ENCODE measurements around the gene IDNK. TPM values are rescaled to one million over a fixed set of nuclear protein-coding genes. Genes with fewer than 3 reads are reported as not detected.
"Not testable (repeated sequence)": the region's sequence is repeated elsewhere in the genome, so short reads cannot be mapped to it uniquely, and the experiment has no call there.

Gene IDNK
- polyA plus RNA-seq, result 10 to 100 TPM; 31.1 to 38.7 (median 33.9) TPM

- peaks cover 0 to 9% (median 9%) of the 10 kb centered on the region in 3 donors for H3K27me3 Mint-ChIP-seq (ENCODE audit: low read depth in 3 of 3)
- peak; percentile 63 to 69 (median 68) for DNase-seq
- peaks cover 26 to 40% of the 10 kb centered on the region in 2 donors for H3K4me1 Mint-ChIP-seq
- H3K9me3 Mint-ChIP-seq, result no peaks in the 10 kb centered on the region
- peak within 1 kb of the TSS; percentile 92 to 96 (median 95) for H3K4me3 Mint-ChIP-seq
- peak within 1 kb of the TSS; percentile 93 to 98 (median 96) for H3K27ac Mint-ChIP-seq
- peaks cover 0 to 10% (median 3%) of the 10 kb centered on the region in 3 donors for H3K36me3 Mint-ChIP-seq
Observed at GRCh38 chr9:83622939-83623678, at the start of gene IDNK. IDNK (plus strand) TSS chr9:83623143; CDS start chr9:83623172, 29 bp downstream.

DNA sequence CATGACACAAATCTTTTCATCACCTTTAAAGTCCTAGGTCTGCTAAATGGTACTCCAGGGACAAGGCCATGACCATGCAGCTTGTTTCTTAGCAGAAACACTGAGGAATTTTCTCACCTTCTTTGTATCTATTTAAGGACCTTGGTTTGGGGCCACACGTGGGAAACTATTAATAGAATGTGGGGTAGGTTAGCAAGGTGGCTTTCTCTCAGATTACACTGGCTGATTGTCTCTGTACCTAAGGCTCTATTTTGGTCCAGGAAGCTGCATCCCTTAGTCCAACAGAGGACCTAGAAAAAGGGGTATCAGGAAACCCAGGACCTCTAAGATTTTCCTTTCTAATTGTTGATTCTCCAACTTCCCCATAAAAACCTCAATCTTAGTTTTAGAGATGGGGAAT is 48.5 kb upstream of the IDNK start:
- Mint-ChIP-seq H3K27me3 (ENCODE audit: low read depth in 3 of 3) (peaks cover 0 to 2% (median 0%) of the 10 kb centered on the region in 3 donors), H3K4me1 (no peaks in the 10 kb centered on the region), H3K36me3 (peaks cover 5 to 16% (median 6%) of the 10 kb centered on the region in 3 donors), H3K27ac (no peak overlapping the region), H3K4me3 (no peak overlapping the region), H3K9me3 (peaks cover 0 to 10% (median 0%) of the 10 kb centered on the region in 6 donors)
- DNase-seq, result no peak

- no peak for DNase-seq
- Mint-ChIP-seq H3K36me3 (peaks cover 9 to 23% (median 11%) of the 10 kb centered on the region in 3 donors), H3K4me1 (no peaks in the 10 kb centered on the region), H3K4me3 (no peak overlapping the region), H3K9me3 (peaks cover 0 to 10% (median 0%) of the 10 kb centered on the region in 6 donors), H3K27ac (no peak overlapping the region), H3K27me3 (ENCODE audit: low read depth in 3 of 3) (peaks cover 0 to 1% (median 0%) of the 10 kb centered on the region in 3 donors)
Observed at GRCh38 chr9:83582029-83582428, 40.9 kb upstream of the IDNK start.

- Mint-ChIP-seq H3K27me3 (ENCODE audit: low read depth in 3 of 3) (peaks cover 0 to 1% (median 0%) of the 10 kb centered on the region in 3 donors), H3K36me3 (peaks cover 4 to 13% (median 11%) of the 10 kb centered on the region in 3 donors), H3K9me3 (peaks cover 0 to under 1% (median 0%) of the 10 kb centered on the region in 6 donors), H3K4me1 (no peaks in the 10 kb centered on the region), H3K27ac (no peak overlapping the region), H3K4me3 (no peak overlapping the region)
- DNase-seq, result peak; percentile 5 to 30 (median 11)
Observed at GRCh38 chr9:83583151-83584014, 39.6 kb upstream of the IDNK start.

GRCh38 chr9:83584995-83585394 is 37.9 kb upstream of the IDNK start:
- no peak overlapping the region for H3K27ac Mint-ChIP-seq
- no peak overlapping the region for H3K4me3 Mint-ChIP-seq
- no peak for DNase-seq
- no peaks in the 10 kb centered on the region for H3K9me3 Mint-ChIP-seq
- no peaks in the 10 kb centered on the region for H3K4me1 Mint-ChIP-seq
- peaks cover 3 to 7% (median 4%) of the 10 kb centered on the region in 3 donors for H3K36me3 Mint-ChIP-seq
- peaks cover 0 to 1% (median 0%) of the 10 kb centered on the region in 3 donors for H3K27me3 Mint-ChIP-seq (ENCODE audit: low read depth in 3 of 3)

GRCh38 chr9:83588256-83588655 is 34.7 kb upstream of the IDNK start:
- H3K27me3 Mint-ChIP-seq (ENCODE audit: low read depth in 3 of 3), result peaks cover 0 to 1% (median 0%) of the 10 kb centered on the region in 3 donors
- no peak overlapping the region for H3K4me3 Mint-ChIP-seq
- no peaks in the 10 kb centered on the region for H3K9me3 Mint-ChIP-seq
- DNase-seq, result no peak
- H3K27ac Mint-ChIP-seq, result no peak overlapping the region
- no peaks in the 10 kb centered on the region for H3K4me1 Mint-ChIP-seq
- H3K36me3 Mint-ChIP-seq, result peaks cover 3 to 7% (median 4%) of the 10 kb centered on the region in 3 donors

GRCh38 chr9:83596899-83597504 is 25.9 kb upstream of the IDNK start:
- Mint-ChIP-seq H3K27me3 (ENCODE audit: low read depth in 3 of 3) (peaks cover 0 to 2% (median 0%) of the 10 kb centered on the region in 3 donors), H3K4me3 (no peak overlapping the region), H3K4me1 (no peaks in the 10 kb centered on the region), H3K27ac (no peak overlapping the region), H3K36me3 (peaks cover 0 to 3% (median 0%) of the 10 kb centered on the region in 3 donors), H3K9me3 (no peaks in the 10 kb centered on the region)
- DNase-seq, result peak; percentile 19 to 35 (median 35)

DNA sequence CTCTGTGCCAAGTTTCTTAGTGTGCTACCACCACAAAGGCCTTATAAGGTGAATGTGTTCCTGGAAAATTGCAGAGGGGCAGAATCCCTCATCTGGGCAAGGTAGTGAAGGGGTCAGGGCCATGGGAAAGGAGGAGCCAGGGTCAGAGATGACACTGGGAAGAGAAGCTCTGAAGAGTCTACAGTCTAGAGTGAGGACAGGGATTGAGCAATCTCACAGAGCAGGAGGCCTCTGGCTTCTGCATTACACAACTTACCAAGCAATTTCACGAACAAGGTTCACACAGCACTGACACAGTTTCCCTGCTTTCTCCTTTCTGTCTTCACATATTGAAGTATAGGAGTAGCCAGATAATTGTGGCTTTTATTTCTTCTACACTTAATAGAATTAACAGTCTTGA is 24.5 kb upstream of the IDNK start:
- Mint-ChIP-seq H3K27ac (no peak overlapping the region), H3K9me3 (no peaks in the 10 kb centered on the region), H3K27me3 (ENCODE audit: low read depth in 3 of 3) (peaks cover 0 to 2% (median 2%) of the 10 kb centered on the region in 3 donors), H3K4me1 (no peaks in the 10 kb centered on the region), H3K36me3 (peaks cover 0 to 3% (median 0%) of the 10 kb centered on the region in 3 donors), H3K4me3 (no peak overlapping the region)
- no peak for DNase-seq

GRCh38 chr9:83599071-83599470 is 23.9 kb upstream of the IDNK start:
- peaks cover 0 to 2% (median 2%) of the 10 kb centered on the region in 3 donors for H3K27me3 Mint-ChIP-seq (ENCODE audit: low read depth in 3 of 3)
- no peaks in the 10 kb centered on the region for H3K4me1 Mint-ChIP-seq
- no peak overlapping the region for H3K4me3 Mint-ChIP-seq
- H3K36me3 Mint-ChIP-seq, result peaks cover 0 to 3% (median 0%) of the 10 kb centered on the region in 3 donors
- H3K27ac Mint-ChIP-seq, result no peak overlapping the region
- no peaks in the 10 kb centered on the region for H3K9me3 Mint-ChIP-seq
- DNase-seq, result no peak

DNA sequence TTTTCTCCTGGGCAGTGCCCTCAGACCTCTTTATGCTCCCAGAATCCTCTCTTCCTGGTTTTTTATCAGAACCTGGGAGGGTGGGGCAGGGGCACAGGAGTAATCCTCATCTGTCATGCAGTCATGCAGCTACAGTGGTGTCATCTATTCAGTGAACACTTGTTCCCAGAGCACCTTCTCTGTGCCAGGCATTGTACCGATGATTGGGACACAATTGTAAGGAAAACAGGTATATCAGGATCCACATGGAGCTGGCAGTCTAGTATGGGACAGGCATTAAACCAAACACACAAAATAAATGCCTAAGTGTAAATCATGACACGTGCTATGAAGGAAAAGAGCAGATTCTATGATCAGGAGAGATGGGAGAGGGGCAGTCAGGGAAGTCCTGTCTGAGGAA is 21.5 kb upstream of the IDNK start:
- Mint-ChIP-seq H3K4me1 (no peaks in the 10 kb centered on the region), H3K4me3 (no peak overlapping the region), H3K27ac (no peak overlapping the region), H3K36me3 (peaks cover 0 to 3% (median 0%) of the 10 kb centered on the region in 3 donors), H3K9me3 (no peaks in the 10 kb centered on the region), H3K27me3 (ENCODE audit: low read depth in 3 of 3) (peaks cover 0 to 5% (median 0%) of the 10 kb centered on the region in 3 donors)
- no peak for DNase-seq

DNA sequence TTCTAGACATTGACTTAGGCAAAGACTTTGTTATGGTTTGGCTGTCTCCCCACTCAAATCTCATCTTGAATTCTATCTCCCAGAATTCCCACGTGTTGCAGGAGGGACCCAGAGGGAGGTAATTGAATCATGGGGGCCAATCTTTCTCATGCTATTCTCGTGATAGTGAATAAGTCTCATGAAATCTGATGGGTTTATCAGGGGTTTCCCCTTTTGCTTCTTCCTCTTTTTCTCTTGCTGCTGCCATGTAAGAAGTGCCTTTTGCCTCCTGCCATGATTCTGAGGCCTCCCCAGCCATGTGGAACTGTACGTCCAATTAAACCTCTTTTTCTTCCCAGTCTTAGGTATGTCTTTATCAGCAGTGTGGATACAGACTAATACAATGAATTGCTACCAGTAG is 15.3 kb upstream of the IDNK start:
- H3K27me3 Mint-ChIP-seq (ENCODE audit: low read depth in 3 of 3); H3K4me1 Mint-ChIP-seq; DNase-seq; H3K36me3 Mint-ChIP-seq; H3K9me3 Mint-ChIP-seq; H3K4me3 Mint-ChIP-seq; H3K27ac Mint-ChIP-seq: not testable (repeated sequence)

GRCh38 chr9:83613298-83613697 is 9.6 kb upstream of the IDNK start:
- H3K36me3 Mint-ChIP-seq, H3K4me3 Mint-ChIP-seq, H3K9me3 Mint-ChIP-seq, H3K4me1 Mint-ChIP-seq, H3K27ac Mint-ChIP-seq, DNase-seq: not testable (repeated sequence)
- peaks cover 3 to 11% (median 4%) of the 10 kb centered on the region in 3 donors for H3K27me3 Mint-ChIP-seq (ENCODE audit: low read depth in 3 of 3)

DNA sequence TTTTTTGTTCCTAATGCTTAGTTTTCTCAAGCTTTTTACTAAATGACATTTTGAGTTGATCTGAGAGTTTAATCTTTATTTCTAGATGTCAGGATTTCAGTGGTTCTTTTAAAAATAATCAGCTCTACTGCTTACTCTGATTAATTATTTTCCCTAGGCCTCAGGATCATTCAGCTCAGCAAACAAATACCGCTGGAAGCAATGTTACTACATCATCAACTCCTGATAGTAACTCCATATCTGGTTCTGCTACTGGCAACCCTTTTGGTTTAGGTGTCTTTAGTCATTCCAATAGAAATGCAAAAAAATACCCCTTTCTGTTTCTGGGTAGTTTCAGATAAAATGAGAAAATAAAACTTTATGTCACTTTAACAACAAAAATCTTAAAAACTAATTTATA is 5.6 kb upstream of the IDNK start:
- Mint-ChIP-seq H3K4me3 (no peak overlapping the region), H3K36me3 (no peaks in the 10 kb centered on the region), H3K27ac (no peak overlapping the region), H3K9me3 (no peaks in the 10 kb centered on the region), H3K27me3 (ENCODE audit: low read depth in 3 of 3) (peaks cover 3 to 11% (median 7%) of the 10 kb centered on the region in 3 donors), H3K4me1 (peaks cover 3 to 8% of the 10 kb centered on the region in 2 donors)
- no peak for DNase-seq

All from immature natural killer cell (primary cell).